Measurements from ENCODE around the gene OR52H1.

- no peak for TF ChIP-seq POLR2AphosphoS5 (IDR thresholded peaks at IDR 0.05; ENCODE audit: low read depth, low read length)
- TF ChIP-seq, protein P1, sequence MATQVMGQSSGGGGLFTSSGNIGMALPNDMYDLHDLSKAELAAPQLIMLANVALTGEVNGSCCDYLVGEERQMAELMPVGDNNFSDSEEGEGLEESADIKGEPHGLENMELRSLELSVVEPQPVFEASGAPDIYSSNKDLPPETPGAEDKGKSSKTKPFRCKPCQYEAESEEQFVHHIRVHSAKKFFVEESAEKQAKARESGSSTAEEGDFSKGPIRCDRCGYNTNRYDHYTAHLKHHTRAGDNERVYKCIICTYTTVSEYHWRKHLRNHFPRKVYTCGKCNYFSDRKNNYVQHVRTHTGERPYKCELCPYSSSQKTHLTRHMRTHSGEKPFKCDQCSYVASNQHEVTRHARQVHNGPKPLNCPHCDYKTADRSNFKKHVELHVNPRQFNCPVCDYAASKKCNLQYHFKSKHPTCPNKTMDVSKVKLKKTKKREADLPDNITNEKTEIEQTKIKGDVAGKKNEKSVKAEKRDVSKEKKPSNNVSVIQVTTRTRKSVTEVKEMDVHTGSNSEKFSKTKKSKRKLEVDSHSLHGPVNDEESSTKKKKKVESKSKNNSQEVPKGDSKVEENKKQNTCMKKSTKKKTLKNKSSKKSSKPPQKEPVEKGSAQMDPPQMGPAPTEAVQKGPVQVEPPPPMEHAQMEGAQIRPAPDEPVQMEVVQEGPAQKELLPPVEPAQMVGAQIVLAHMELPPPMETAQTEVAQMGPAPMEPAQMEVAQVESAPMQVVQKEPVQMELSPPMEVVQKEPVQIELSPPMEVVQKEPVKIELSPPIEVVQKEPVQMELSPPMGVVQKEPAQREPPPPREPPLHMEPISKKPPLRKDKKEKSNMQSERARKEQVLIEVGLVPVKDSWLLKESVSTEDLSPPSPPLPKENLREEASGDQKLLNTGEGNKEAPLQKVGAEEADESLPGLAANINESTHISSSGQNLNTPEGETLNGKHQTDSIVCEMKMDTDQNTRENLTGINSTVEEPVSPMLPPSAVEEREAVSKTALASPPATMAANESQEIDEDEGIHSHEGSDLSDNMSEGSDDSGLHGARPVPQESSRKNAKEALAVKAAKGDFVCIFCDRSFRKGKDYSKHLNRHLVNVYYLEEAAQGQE (IDR thresholded peaks at IDR 0.05; ENCODE audit: insufficient read depth in 1 of 2, low read depth in 2 of 2, low read length in 2 of 2), result no peak
Measured at GRCh38 chr11:5500393-5500801, 47.9 kb downstream of the OR52H1 start.
